GM12878 (cell line): ENCODE data around the gene TBC1D2B. TPM values are rescaled to one million over a fixed set of nuclear protein-coding genes. Genes with fewer than 3 reads are reported as not detected.

Experiments used
- ATAC-seq: fragments of 200-7000 bp; cut with Tn5 transposase; 3 replicates; pipeline ENCODE4 v1.9.1; 2020; ENCODE audit warnings: mild to moderate bottlenecking, moderate library complexity
- BruUV-seq: library from RNA; stranded (reverse); fragments of 400-500 nt; replicated peaks from 2 replicates; lab custom pipeline; 2021; lab: Mats Ljungman, UMichigan
- CTCF ChIA-PET: fragments of 300-600 bp; sonication (Branson Sonifier 250); formaldehyde crosslinking; extraction: SDS; loops from one replicate; lab custom pipeline; 2021; ENCODE audit warnings: inconsistent platforms; lab: Yijun Ruan, JAX
- POLR2A ChIA-PET: fragments of 350-600 bp; formaldehyde crosslinking; extraction: SDS; loops from one replicate; lab custom pipeline; 2021; ENCODE audit warnings: inconsistent platforms; lab: Charles Lee
- RAD21 ChIA-PET: fragments of 300-600 bp; sonication (Branson Sonifier 250); formaldehyde crosslinking; loops from one replicate; lab custom pipeline; 2023; ENCODE audit warnings: antibody characterized with exemption; ENCODE audit not compliant: unreplicated experiment; lab: Charles Lee
- SMC1A ChIA-PET: fragments of 300-600 bp; sonication (Branson Sonifier 250); formaldehyde crosslinking; loops from one replicate; lab custom pipeline; 2023; ENCODE audit not compliant: unreplicated experiment, uncharacterized antibody; lab: Charles Lee
- DNase-seq: peaks from one replicate; pipeline ENCODE4 v3.0.0-alpha.2; 2011; ENCODE audit warnings: low read depth, low spot score
- FAIRE-seq: peaks from 3 replicates; lab custom pipeline; 2011; peaks lifted over from hg19 to GRCh38; lab: Jason Lieb, UNC
- H2AFZ ChIP-seq: 2 replicates; pipeline ENCODE4 v1.6.0; 2011; ENCODE audit warnings: low read depth, low read length, control low read depth; ENCODE audit not compliant: control insufficient read depth
- H3K27ac ChIP-seq: 2 replicates; pipeline ENCODE4 v1.5.1; 2011; ENCODE audit warnings: control low read depth; ENCODE audit not compliant: control insufficient read depth, insufficient read depth
- H3K27me3 ChIP-seq, 2 experiments: replicated peaks in 1 of 2; 2 replicates each; pipeline versions ENCODE4 v1.6.0 to v1.6.1; 2011; ENCODE audit warnings: low read length in 1 of 2; ENCODE audit not compliant: control insufficient read depth in 2 of 2, insufficient read depth in 2 of 2
- H3K36me3 ChIP-seq, 2 experiments: 2 replicates each; pipeline ENCODE4 v1.5.1; 2011; ENCODE audit warnings: low read length in 1 of 2; ENCODE audit not compliant: control insufficient read depth in 2 of 2, insufficient read depth in 2 of 2
- H3K4me1 ChIP-seq: 2 replicates; pipeline ENCODE4 v1.6.1; 2011; ENCODE audit warnings: mild to moderate bottlenecking, low read length, moderate library complexity, mixed read lengths; ENCODE audit not compliant: control insufficient read depth, insufficient read depth
- H3K4me2 ChIP-seq: 2 replicates; pipeline ENCODE4 v1.6.0; 2011; ENCODE audit warnings: control low read depth; ENCODE audit not compliant: control insufficient read depth, insufficient read depth
- H3K4me3 ChIP-seq: fragments of 200-600 bp; sonication (generic); 2 replicates; pipeline ENCODE4 v1.5.1; 2016
- H3K79me2 ChIP-seq: 2 replicates; pipeline ENCODE4 v1.6.0; 2011; ENCODE audit warnings: low read length; ENCODE audit not compliant: control insufficient read depth, insufficient read depth
- H3K9ac ChIP-seq: 2 replicates; pipeline ENCODE4 v1.8.0; 2011; ENCODE audit warnings: low read length, control low read depth, mixed read lengths; ENCODE audit not compliant: control insufficient read depth, insufficient read depth
- H3K9me3 ChIP-seq: replicated peaks from 3 replicates; pipeline ENCODE4 v1.5.1; 2011; ENCODE audit warnings: mild to moderate bottlenecking, low read length; ENCODE audit not compliant: control insufficient read depth, insufficient read depth
- H4K20me1 ChIP-seq: 2 replicates; pipeline ENCODE4 v1.6.0; 2011; ENCODE audit not compliant: control insufficient read depth, insufficient read depth
- ATF2 ChIP-seq: IDR thresholded peaks from 2 replicates; pipeline ENCODE4 v1.6.1; 2012; ENCODE audit warnings: low read length, inconsistent platforms
- GABPA ChIP-seq: IDR thresholded peaks from 2 replicates; pipeline ENCODE4 v1.6.1; 2014; ENCODE audit warnings: antibody characterized with exemption, low read depth, mild to moderate bottlenecking, inconsistent platforms
- MEF2B ChIP-seq: fragments of 450-650 bp; IDR thresholded peaks from 2 replicates; pipeline ENCODE4 v1.6.1; 2018; ENCODE audit warnings: mild to moderate bottlenecking, moderate library complexity; ENCODE audit not compliant: partially characterized antibody, poor library complexity, severe bottlenecking
- POLR2A ChIP-seq: IDR thresholded peaks from 2 replicates; pipeline ENCODE4 v1.6.1; 2011; ENCODE audit warnings: low read depth, mild to moderate bottlenecking, low read length
- STAT3 ChIP-seq: IDR thresholded peaks from 2 replicates; pipeline ENCODE4 v1.6.1; 2011; ENCODE audit warnings: low read depth, low read length, improper control_type of control experiment
- TARDBP ChIP-seq: IDR thresholded peaks from 2 replicates; pipeline ENCODE4 v1.6.1; 2016; ENCODE audit warnings: borderline replicate concordance
- USF2 ChIP-seq: IDR thresholded peaks from 2 replicates; pipeline ENCODE4 v1.6.1; 2011; ENCODE audit warnings: low read depth, low read length, improper control_type of control experiment, borderline replicate concordance
- ZBED1 ChIP-seq: IDR thresholded peaks from 2 replicates; pipeline ENCODE4 v1.6.1; 2016; ENCODE audit warnings: borderline replicate concordance
- WGBS: methylation state at CpG from one replicate; pipeline ENCODE4 v1.1.6; 2016; ENCODE audit warnings: low lambda C conversion rate; ENCODE audit not compliant: insufficient replicate concordance, insufficient coverage; ENCODE audit errors: missing lambda C conversion rate; 5-methylcytosine and 5-hydroxymethylcytosine counted together
- in situ Hi-C: fragments of 300-500 bp; cut with MboI; formaldehyde crosslinking; loops from 9 replicates; pipeline ENCODE4 v1.14.3; 2018; ENCODE audit warnings: mixed read lengths
- intact Hi-C: fragments of 100-400 bp; cut with micrococcal nuclease; formaldehyde crosslinking; loops from one replicate; pipeline ENCODE4 v1.14.2; 2022; ENCODE audit not compliant: unreplicated experiment
- polyA plus RNA-seq, 11 experiments: library from polyadenylated mRNA; depleted of rRNA in 4 of 11; unstranded in 6 of 11; stranded (reverse) in 5 of 11; fragments of >200 nt; fragmentation: Nextera tagmentation in 4 of 11; fragmentation: Illumina TruSeq in 1 of 11; extraction: Ambion mirVana in 4 of 11; extraction: Trizol in 1 of 11; gene quantifications; 1 replicate in 1 of 11; 2 replicates in 10 of 11; pipeline versions ENCODE4 v1.2.1 to v1.2.3, GENCODE V29; 2011 to 2016; ENCODE audit warnings: inconsistent platforms in 2 of 11, missing spikeins in 2 of 11, low read depth in 1 of 11
- total RNA-seq, 4 experiments: library from RNA; depleted of rRNA in 3 of 4; stranded (reverse); fragments of >200 nt in 3 of 4; fragmentation: Illumina TruSeq in 1 of 4; extraction: Trizol in 1 of 4; gene quantifications; 2 replicates each; pipeline versions ENCODE4 v1.2.1 to v1.2.3, GENCODE V29; 2013 to 2021
- TF ChIP-seq, protein P1 (sequence below): IDR thresholded peaks from 2 replicates; pipeline ENCODE4 v1.6.1; 2012; ENCODE audit warnings: mild to moderate bottlenecking, low read depth, low read length
- TF ChIP-seq, protein P2 (sequence below): fragments of 450-650 bp; IDR thresholded peaks from 2 replicates; pipeline ENCODE4 v1.6.1; 2016; ENCODE audit warnings: mild to moderate bottlenecking, moderate library complexity, borderline replicate concordance

Gene TBC1D2B
- total and polyA plus RNA-seq, 10 of the 15 experiments (the other 5 are each of a cell fraction or from before 2014, with no cell fraction given) = 1.3 to 53.4 (median 19.4) TPM

- TF ChIP-seq, protein P1, sequence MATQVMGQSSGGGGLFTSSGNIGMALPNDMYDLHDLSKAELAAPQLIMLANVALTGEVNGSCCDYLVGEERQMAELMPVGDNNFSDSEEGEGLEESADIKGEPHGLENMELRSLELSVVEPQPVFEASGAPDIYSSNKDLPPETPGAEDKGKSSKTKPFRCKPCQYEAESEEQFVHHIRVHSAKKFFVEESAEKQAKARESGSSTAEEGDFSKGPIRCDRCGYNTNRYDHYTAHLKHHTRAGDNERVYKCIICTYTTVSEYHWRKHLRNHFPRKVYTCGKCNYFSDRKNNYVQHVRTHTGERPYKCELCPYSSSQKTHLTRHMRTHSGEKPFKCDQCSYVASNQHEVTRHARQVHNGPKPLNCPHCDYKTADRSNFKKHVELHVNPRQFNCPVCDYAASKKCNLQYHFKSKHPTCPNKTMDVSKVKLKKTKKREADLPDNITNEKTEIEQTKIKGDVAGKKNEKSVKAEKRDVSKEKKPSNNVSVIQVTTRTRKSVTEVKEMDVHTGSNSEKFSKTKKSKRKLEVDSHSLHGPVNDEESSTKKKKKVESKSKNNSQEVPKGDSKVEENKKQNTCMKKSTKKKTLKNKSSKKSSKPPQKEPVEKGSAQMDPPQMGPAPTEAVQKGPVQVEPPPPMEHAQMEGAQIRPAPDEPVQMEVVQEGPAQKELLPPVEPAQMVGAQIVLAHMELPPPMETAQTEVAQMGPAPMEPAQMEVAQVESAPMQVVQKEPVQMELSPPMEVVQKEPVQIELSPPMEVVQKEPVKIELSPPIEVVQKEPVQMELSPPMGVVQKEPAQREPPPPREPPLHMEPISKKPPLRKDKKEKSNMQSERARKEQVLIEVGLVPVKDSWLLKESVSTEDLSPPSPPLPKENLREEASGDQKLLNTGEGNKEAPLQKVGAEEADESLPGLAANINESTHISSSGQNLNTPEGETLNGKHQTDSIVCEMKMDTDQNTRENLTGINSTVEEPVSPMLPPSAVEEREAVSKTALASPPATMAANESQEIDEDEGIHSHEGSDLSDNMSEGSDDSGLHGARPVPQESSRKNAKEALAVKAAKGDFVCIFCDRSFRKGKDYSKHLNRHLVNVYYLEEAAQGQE = no peak
- no peak for TF ChIP-seq GABPA
- TF ChIP-seq ZBED1 = no peak
- no peak; the same call in 1 of the 2 replicates for TF ChIP-seq USF2
- TF ChIP-seq MEF2B = no peak
Measured at GRCh38 chr15:78103406-78104118, 26.1 kb upstream of the TBC1D2B start (continued).

- POLR2A ChIA-PET = interaction anchor here (0.7 to 1.2 kb wide), 3 partner anchors 29 to 54 kb away, joined by 3 read pairs; no protein-coding TSS in a partner anchor
- SMC1A ChIA-PET = interaction anchor here (0.7 to 13.4 kb wide), 12 partner anchors 9 to 143 kb away, joined by 3 to 184 read pairs (median 6); partner anchors contain the start of gene TBC1D2B
- H3K4me3 ChIP-seq = no peak overlapping the region
- FAIRE-seq (no peak), ATAC-seq (no peak), DNase-seq (no peak)
- H3K27me3 ChIP-seq = no peaks in the 10 kb centered on the region
- H3K27ac ChIP-seq = no peak overlapping the region
- H3K79me2 ChIP-seq = no peaks in the 10 kb centered on the region
- intact Hi-C loops = no loop called here
- in situ Hi-C loops = no loop called here
- H3K4me2 ChIP-seq = no peak overlapping the region
- no peaks in the 10 kb centered on the region for H4K20me1 ChIP-seq
- CTCF ChIA-PET = interaction anchor here (0.9 to 14.0 kb wide), 8 partner anchors 9 to 191 kb away, joined by 3 to 327 read pairs (median 4); partner anchors contain the start of gene TBC1D2B
- H3K36me3 ChIP-seq = no peaks in the 10 kb centered on the region
- no peak overlapping the region for H2AFZ ChIP-seq
- WGBS = 73% methylated on average over 6 of the region's 6 CpGs
- H3K4me1 ChIP-seq = peaks cover 29% of the 10 kb centered on the region
- no TSS peak for BruUV-seq
- no peak overlapping the region for H3K9ac ChIP-seq
- H3K9me3 ChIP-seq = no peaks in the 10 kb centered on the region
- RAD21 ChIA-PET = interaction anchor here (1.4 to 4.6 kb wide), 4 partner anchors 34 to 144 kb away, joined by 3 to 32 read pairs (median 6); no protein-coding TSS in a partner anchor
- TF ChIP-seq, protein P2, sequence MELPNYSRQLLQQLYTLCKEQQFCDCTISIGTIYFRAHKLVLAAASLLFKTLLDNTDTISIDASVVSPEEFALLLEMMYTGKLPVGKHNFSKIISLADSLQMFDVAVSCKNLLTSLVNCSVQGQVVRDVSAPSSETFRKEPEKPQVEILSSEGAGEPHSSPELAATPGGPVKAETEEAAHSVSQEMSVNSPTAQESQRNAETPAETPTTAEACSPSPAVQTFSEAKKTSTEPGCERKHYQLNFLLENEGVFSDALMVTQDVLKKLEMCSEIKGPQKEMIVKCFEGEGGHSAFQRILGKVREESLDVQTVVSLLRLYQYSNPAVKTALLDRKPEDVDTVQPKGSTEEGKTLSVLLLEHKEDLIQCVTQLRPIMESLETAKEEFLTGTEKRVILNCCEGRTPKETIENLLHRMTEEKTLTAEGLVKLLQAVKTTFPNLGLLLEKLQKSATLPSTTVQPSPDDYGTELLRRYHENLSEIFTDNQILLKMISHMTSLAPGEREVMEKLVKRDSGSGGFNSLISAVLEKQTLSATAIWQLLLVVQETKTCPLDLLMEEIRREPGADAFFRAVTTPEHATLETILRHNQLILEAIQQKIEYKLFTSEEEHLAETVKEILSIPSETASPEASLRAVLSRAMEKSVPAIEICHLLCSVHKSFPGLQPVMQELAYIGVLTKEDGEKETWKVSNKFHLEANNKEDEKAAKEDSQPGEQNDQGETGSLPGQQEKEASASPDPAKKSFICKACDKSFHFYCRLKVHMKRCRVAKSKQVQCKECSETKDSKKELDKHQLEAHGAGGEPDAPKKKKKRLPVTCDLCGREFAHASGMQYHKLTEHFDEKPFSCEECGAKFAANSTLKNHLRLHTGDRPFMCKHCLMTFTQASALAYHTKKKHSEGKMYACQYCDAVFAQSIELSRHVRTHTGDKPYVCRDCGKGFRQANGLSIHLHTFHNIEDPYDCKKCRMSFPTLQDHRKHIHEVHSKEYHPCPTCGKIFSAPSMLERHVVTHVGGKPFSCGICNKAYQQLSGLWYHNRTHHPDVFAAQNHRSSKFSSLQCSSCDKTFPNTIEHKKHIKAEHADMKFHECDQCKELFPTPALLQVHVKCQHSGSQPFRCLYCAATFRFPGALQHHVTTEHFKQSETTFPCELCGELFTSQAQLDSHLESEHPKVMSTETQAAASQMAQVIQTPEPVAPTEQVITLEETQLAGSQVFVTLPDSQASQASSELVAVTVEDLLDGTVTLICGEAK = no peak
- TF ChIP-seq TARDBP (no peak), POLR2A (no peak), STAT3 (no peak), ATF2 (no peak)
Measured at GRCh38 chr15:78102741-78103140, 25.2 kb upstream of the TBC1D2B start.
